ENCODE measurements around the gene LGR4.
"Not testable (repeated sequence)": the region's sequence is repeated elsewhere in the genome, so short reads cannot be mapped to it uniquely, and the experiment has no call there.

Gene LGR4

GRCh38 chr11:27330633-27331270, 141.8 kb downstream of the LGR4 start:
- FAIRE-seq (no peak), DNase-seq (ENCODE audit: insufficient read length, low spot score) (no peak)
- TF ChIP-seq PAX5 (IDR thresholded peaks at IDR 0.05; ENCODE audit: insufficient read depth, low read length, severe bottlenecking) (no peak), POLR2A (IDR thresholded peaks at IDR 0.05; ENCODE audit: low read depth, low read length) (no peak), POLR2AphosphoS5 (IDR thresholded peaks at IDR 0.05; ENCODE audit: low read depth, low read length) (no peak), TAF1 (IDR thresholded peaks at IDR 0.05; ENCODE audit: low read depth, low read length) (no peak), SPI1 (IDR thresholded peaks at IDR 0.05; ENCODE audit: low read depth, low read length) (no peak), POU2F2 (IDR thresholded peaks at IDR 0.05; ENCODE audit: low read depth, low read length) (no peak)

- DNase-seq (ENCODE audit: insufficient read length, low spot score) (no peak), FAIRE-seq (no peak)
- no peak for TF ChIP-seq SPI1 (IDR thresholded peaks at IDR 0.05; ENCODE audit: low read depth, low read length)
- no peak for TF ChIP-seq POLR2AphosphoS5 (IDR thresholded peaks at IDR 0.05; ENCODE audit: low read depth, low read length)
- TF ChIP-seq POU2F2 (IDR thresholded peaks at IDR 0.05; ENCODE audit: low read depth, low read length), result no peak
- TF ChIP-seq POLR2A (IDR thresholded peaks at IDR 0.05; ENCODE audit: low read depth, low read length), result no peak
- TF ChIP-seq PAX5 (IDR thresholded peaks at IDR 0.05; ENCODE audit: insufficient read depth, low read length, severe bottlenecking), result no peak
- TF ChIP-seq TAF1 (IDR thresholded peaks at IDR 0.05; ENCODE audit: low read depth, low read length), result no peak
These were observed 142.5 kb downstream of the LGR4 start for GRCh38 chr11:27329867-27330632.

GRCh38 chr11:27328614-27329013, 144.0 kb downstream of the LGR4 start:
- TF ChIP-seq PAX5 (IDR thresholded peaks at IDR 0.05; ENCODE audit: insufficient read depth, low read length, severe bottlenecking) (no peak), SPI1 (IDR thresholded peaks at IDR 0.05; ENCODE audit: low read depth, low read length) (no peak), TAF1 (IDR thresholded peaks at IDR 0.05; ENCODE audit: low read depth, low read length) (no peak), POU2F2 (IDR thresholded peaks at IDR 0.05; ENCODE audit: low read depth, low read length) (no peak), POLR2A (IDR thresholded peaks at IDR 0.05; ENCODE audit: low read depth, low read length) (no peak), POLR2AphosphoS5 (IDR thresholded peaks at IDR 0.05; ENCODE audit: low read depth, low read length) (no peak)
- DNase-seq (ENCODE audit: insufficient read length, low spot score) (no peak), FAIRE-seq (no peak)

- not testable (repeated sequence) for FAIRE-seq; DNase-seq (ENCODE audit: insufficient read length, low spot score)
These were observed 145.5 kb downstream of the LGR4 start for GRCh38 chr11:27327064-27327463.

- DNase-seq (ENCODE audit: insufficient read length, low spot score); FAIRE-seq: not testable (repeated sequence)
These were observed 150.4 kb downstream of the LGR4 start for GRCh38 chr11:27322196-27322595.

- DNase-seq (ENCODE audit: insufficient read length, low spot score); FAIRE-seq: not testable (repeated sequence)
These were observed 151.2 kb downstream of the LGR4 start for GRCh38 chr11:27321340-27321739.

GRCh38 chr11:27319072-27319471, 153.5 kb downstream of the LGR4 start:
- peak; percentile 38 for FAIRE-seq

GRCh38 chr11:27317751-27318150, 154.8 kb downstream of the LGR4 start:
- DNase-seq (ENCODE audit: insufficient read length, low spot score) (no peak), FAIRE-seq (no peak)
- TF ChIP-seq POU2F2 (IDR thresholded peaks at IDR 0.05; ENCODE audit: low read depth, low read length) (no peak), POLR2A (IDR thresholded peaks at IDR 0.05; ENCODE audit: low read depth, low read length) (no peak), PAX5 (IDR thresholded peaks at IDR 0.05; ENCODE audit: insufficient read depth, low read length, severe bottlenecking) (no peak), SPI1 (IDR thresholded peaks at IDR 0.05; ENCODE audit: low read depth, low read length) (no peak), TAF1 (IDR thresholded peaks at IDR 0.05; ENCODE audit: low read depth, low read length) (no peak), POLR2AphosphoS5 (IDR thresholded peaks at IDR 0.05; ENCODE audit: low read depth, low read length) (no peak)

More at GRCh38 chr11:27319072-27319471, 153.5 kb downstream of the LGR4 start:
- DNase-seq (ENCODE audit: insufficient read length, low spot score), result peak; percentile 31
- TF ChIP-seq PAX5 (IDR thresholded peaks at IDR 0.05; ENCODE audit: insufficient read depth, low read length, severe bottlenecking) (no peak), POLR2AphosphoS5 (IDR thresholded peaks at IDR 0.05; ENCODE audit: low read depth, low read length) (no peak), POU2F2 (IDR thresholded peaks at IDR 0.05; ENCODE audit: low read depth, low read length) (peak; percentile 91), TAF1 (IDR thresholded peaks at IDR 0.05; ENCODE audit: low read depth, low read length) (no peak), SPI1 (IDR thresholded peaks at IDR 0.05; ENCODE audit: low read depth, low read length) (no peak)
